Ascending aorta (tissue), 2 donors: ENCODE results near the gene MYEOV. TPM values are rescaled to one million over a fixed set of nuclear protein-coding genes. Genes with fewer than 3 reads are reported as not detected.

ENCODE experiments used
- DNase-seq, 2 donors: peaks; one replicate each; pipeline ENCODE4 v3.0.0-alpha.2; 2019; ENCODE audit warnings: low spot score in 2 of 2
- H3K27ac ChIP-seq, 2 donors: fragments of 200-600 bp; sonication (generic); one replicate each; pipeline ENCODE4 v1.5.1; 2016 to 2017; ENCODE audit warnings: mild to moderate bottlenecking in 1 of 2
- H3K27me3 ChIP-seq: fragments of 200-600 bp; sonication (generic); one replicate; pipeline ENCODE4 v1.5.1; 2017
- H3K36me3 ChIP-seq, 2 donors: fragments of 200-600 bp; sonication (generic); one replicate each; pipeline ENCODE4 v1.5.1; 2016
- H3K4me1 ChIP-seq, 2 donors: fragments of 200-600 bp; sonication (generic); one replicate each; pipeline ENCODE4 v1.5.1; 2016 to 2017; ENCODE audit warnings: mild to moderate bottlenecking in 1 of 2
- H3K4me3 ChIP-seq, 2 donors: fragments of 200-600 bp; sonication (generic); one replicate each; pipeline ENCODE4 v1.5.1; 2016 to 2017; ENCODE audit warnings: mild to moderate bottlenecking in 1 of 2
- H3K9me3 ChIP-seq, 2 donors: fragments of 200-600 bp; sonication (generic); one replicate each; pipeline ENCODE4 v1.5.1; 2016
- intact Hi-C: fragments of 100-400 bp; cut with DNase I; formaldehyde crosslinking; loops from one replicate; pipeline ENCODE4 v1.15.1; 2023
- total RNA-seq: library from RNA; depleted of rRNA; stranded (reverse); fragments of >200 nt; gene quantifications from one replicate; pipeline ENCODE4 v1.1.0, GENCODE V29; 2016
- TF ChIP-seq, protein P1 (sequence below), 3 experiments: fragments of 200-600 bp in 2 of 3; fragments of 450-650 bp in 1 of 3; sonication (generic) in 2 of 3; IDR thresholded peaks; one replicate each; pipeline ENCODE4 v1.5.1; 2016 to 2019; ENCODE audit warnings: antibody characterized with exemption in 3 of 3, mild to moderate bottlenecking in 1 of 3, moderate library complexity in 1 of 3

Gene MYEOV
- total RNA-seq, 1 donor from 2014 or later, result not detected

DNA sequence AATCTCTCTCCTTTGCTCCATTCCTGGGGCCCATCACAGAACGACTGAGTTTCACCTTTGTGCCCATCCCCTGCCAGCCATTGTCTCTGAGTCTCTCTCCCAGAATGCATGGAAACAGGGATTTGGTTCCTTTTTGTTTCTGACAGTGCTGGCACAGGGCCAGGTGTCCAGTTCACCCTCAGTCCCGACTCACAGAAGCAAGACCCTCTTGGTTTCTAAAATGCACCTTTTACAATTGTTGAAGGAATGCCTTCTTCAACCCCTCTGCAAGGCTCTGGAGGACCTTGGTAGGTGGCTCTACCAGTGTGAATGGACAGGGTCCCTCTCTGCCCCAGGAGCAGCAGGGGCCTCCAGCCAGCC, 5.1 kb upstream of the MYEOV start:
- TF ChIP-seq, protein P1, sequence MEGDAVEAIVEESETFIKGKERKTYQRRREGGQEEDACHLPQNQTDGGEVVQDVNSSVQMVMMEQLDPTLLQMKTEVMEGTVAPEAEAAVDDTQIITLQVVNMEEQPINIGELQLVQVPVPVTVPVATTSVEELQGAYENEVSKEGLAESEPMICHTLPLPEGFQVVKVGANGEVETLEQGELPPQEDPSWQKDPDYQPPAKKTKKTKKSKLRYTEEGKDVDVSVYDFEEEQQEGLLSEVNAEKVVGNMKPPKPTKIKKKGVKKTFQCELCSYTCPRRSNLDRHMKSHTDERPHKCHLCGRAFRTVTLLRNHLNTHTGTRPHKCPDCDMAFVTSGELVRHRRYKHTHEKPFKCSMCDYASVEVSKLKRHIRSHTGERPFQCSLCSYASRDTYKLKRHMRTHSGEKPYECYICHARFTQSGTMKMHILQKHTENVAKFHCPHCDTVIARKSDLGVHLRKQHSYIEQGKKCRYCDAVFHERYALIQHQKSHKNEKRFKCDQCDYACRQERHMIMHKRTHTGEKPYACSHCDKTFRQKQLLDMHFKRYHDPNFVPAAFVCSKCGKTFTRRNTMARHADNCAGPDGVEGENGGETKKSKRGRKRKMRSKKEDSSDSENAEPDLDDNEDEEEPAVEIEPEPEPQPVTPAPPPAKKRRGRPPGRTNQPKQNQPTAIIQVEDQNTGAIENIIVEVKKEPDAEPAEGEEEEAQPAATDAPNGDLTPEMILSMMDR (IDR thresholded peaks at IDR 0.05), result no peak
- intact Hi-C loops, result no loop called here
- Histone ChIP-seq H3K9me3 (no peaks in the 10 kb centered on the region), H3K4me3 (no peak overlapping the region), H3K27me3 (no peaks in the 10 kb centered on the region), H3K36me3 (no peaks in the 10 kb centered on the region), H3K4me1 (no peaks in the 10 kb centered on the region), H3K27ac (no peak overlapping the region)
- no peak for DNase-seq

DNA sequence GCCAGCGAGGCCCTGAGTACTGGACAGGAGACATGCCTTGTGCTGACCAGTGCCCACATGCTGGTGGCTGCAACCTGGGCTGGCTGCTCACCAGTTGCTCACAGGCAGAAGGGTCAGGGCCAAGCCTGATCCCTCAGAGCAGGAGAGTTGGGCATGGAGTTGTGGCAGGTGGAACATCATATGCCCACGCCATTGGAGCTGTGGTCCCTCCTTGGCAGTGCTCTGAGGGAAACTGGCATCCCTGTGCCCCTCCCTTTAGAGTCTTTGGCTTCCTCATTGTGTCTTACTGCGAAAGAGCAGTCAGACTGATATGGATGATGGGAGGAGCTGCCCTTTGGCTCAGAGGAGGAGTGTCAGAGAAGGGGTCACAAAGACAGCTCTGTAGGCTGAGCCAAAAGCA, 3.1 kb upstream of the MYEOV start:
- H3K4me3 ChIP-seq, result no peak overlapping the region
- DNase-seq, result no peak
- no peaks in the 10 kb centered on the region for H3K27me3 ChIP-seq
- no peak overlapping the region for H3K27ac ChIP-seq
- intact Hi-C loops, result loop anchor here (10.0 kb wide), 1 partner anchor 286 kb away; no protein-coding TSS in a partner anchor
- H3K4me1 ChIP-seq, result no peaks in the 10 kb centered on the region
- TF ChIP-seq, protein P1 (IDR thresholded peaks at IDR 0.05), result no peak
- no peaks in the 10 kb centered on the region for H3K36me3 ChIP-seq
- no peaks in the 10 kb centered on the region for H3K9me3 ChIP-seq

GRCh38 chr11:69291459-69292110, 2.4 kb upstream of the MYEOV start:
- Histone ChIP-seq H3K4me1 (peaks cover 4 to 6% of the 10 kb centered on the region in 2 donors), H3K9me3 (no peaks in the 10 kb centered on the region), H3K4me3 (no peak overlapping the region), H3K36me3 (no peaks in the 10 kb centered on the region), H3K27ac (no peak overlapping the region), H3K27me3 (no peaks in the 10 kb centered on the region)
- intact Hi-C loops, result loop anchor here (1.0 to 10.0 kb wide), 2 partner anchors 287 to 352 kb away; no protein-coding TSS in a partner anchor
- no peak for DNase-seq
- TF ChIP-seq, protein P1 (IDR thresholded peaks at IDR 0.05), result no peak

- intact Hi-C loops, result loop anchor here (1.0 to 10.0 kb wide), 2 partner anchors 287 to 351 kb away; no protein-coding TSS in a partner anchor
- Histone ChIP-seq H3K4me1 (peaks cover 4 to 12% of the 10 kb centered on the region in 2 donors), H3K36me3 (no peaks in the 10 kb centered on the region), H3K27me3 (no peaks in the 10 kb centered on the region), H3K27ac (no peak overlapping the region), H3K4me3 (no peak overlapping the region), H3K9me3 (no peaks in the 10 kb centered on the region)
- TF ChIP-seq, protein P1 (IDR thresholded peaks at IDR 0.05), result peak; percentile 73 to 88 (median 77)
- DNase-seq, result no peak
Measured at GRCh38 chr11:69292221-69292648, 1.7 kb upstream of the MYEOV start.

DNA sequence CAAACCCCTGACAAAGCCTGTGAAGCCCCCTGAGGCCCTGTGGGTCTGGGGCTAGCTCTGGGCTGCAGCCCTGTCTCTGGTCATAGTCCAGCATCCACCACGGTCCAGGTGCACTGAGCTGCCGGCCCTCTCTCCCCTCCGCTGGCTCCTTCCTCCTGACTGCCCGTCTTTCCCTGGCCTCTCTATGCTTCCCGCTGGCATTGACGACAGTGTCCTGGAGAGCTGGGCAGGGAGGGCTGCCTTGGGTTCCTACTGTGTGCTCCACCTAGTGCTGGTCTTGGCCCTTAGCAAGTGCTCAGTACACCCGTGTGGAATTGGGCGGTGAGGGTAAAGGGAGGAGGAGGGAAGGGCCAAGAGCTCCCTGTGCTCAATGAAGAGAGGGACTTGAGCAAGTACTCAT, 868 bp upstream of the MYEOV start:
- Histone ChIP-seq H3K27ac (no peak overlapping the region), H3K27me3 (no peaks in the 10 kb centered on the region), H3K9me3 (no peaks in the 10 kb centered on the region), H3K4me3 (no peak overlapping the region), H3K4me1 (peaks cover 10 to 21% of the 10 kb centered on the region in 2 donors), H3K36me3 (no peaks in the 10 kb centered on the region)
- TF ChIP-seq, protein P1 (IDR thresholded peaks at IDR 0.05), result no peak
- intact Hi-C loops, result loop anchor here (10.0 kb wide), 1 partner anchor 288 kb away; no protein-coding TSS in a partner anchor
- DNase-seq, result no peak
